Heart left ventricle (tissue), 13 donors: ENCODE measurements around the gene MAML3.

Experiments
- POLR2A ChIP-seq, 2 donors: fragments of 450-650 bp; IDR thresholded peaks; one replicate each; pipeline ENCODE4 v1.6.1; 2017; ENCODE audit warnings: antibody characterized with exemption in 2 of 2, mild to moderate bottlenecking in 2 of 2, moderate library complexity in 2 of 2
- TF ChIP-seq, protein P1 (sequence below), 12 donors: fragments of 200-600 bp; sonication (generic) in 4 of 12; IDR thresholded peaks; one replicate each; pipeline versions ENCODE4 v1.5.0 to v1.8.0; 2018 to 2022; ENCODE audit warnings: antibody characterized with exemption in 12 of 12, mild to moderate bottlenecking in 5 of 12
- donor health status: ischemic (EF 13 %, LVEDD 7.1; RV severe dilation, severe dysfunction).
- donor health status: DM: no; HTN: yes; CAD: no.
- donor health status: DM: no; HTN: no; CAD: no.
- donor health status: ischemic (EF 25% LVEDD 6.9; RV normal size, moderate dysfunction).
- donor health status: ischemic (EF 25% LVEDD 5.7; RV mildly dilated, moderate dysfunction).
- donor health status: ischemic (EF 35%, LVEDD 5.7; RV mildly dilated, moderate dysfunction).
- donor health status: nonischemic (EF 11% LVEDD 7.7; RV severe dilation, severe dysfunction).
- donor health status: DM: yes; HTN: yes; CAD: no.
- donor health status: PGD.
- donor health status: ischemic (EF 29% LVEDD 5.4; RV normal size, mild dysfunction).
- donor health status: nonischemic (EF 23%, LVEDD 6.1; RV moderate dilation, normal function).

DNA sequence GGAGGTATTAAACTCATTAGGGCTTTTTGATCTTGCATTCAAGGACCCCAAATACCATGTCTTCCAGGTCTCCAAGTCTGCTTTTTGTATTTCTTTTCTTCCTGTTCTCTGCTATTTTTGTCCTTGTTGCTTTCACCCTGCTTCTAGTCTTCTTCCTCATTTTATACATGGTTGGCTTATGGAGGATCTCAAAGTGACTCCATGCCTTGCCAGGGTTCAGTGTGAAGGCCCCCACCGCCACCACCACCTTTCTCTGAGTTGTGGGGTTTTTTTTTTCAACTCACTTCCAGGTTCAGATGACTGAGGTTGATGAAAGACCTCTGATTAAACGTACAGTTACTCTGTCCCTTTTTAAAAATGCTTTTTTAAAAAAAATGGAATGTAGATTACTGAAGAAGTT lies 96.3 kb downstream of the MAML3 start:
- TF ChIP-seq, protein P1, sequence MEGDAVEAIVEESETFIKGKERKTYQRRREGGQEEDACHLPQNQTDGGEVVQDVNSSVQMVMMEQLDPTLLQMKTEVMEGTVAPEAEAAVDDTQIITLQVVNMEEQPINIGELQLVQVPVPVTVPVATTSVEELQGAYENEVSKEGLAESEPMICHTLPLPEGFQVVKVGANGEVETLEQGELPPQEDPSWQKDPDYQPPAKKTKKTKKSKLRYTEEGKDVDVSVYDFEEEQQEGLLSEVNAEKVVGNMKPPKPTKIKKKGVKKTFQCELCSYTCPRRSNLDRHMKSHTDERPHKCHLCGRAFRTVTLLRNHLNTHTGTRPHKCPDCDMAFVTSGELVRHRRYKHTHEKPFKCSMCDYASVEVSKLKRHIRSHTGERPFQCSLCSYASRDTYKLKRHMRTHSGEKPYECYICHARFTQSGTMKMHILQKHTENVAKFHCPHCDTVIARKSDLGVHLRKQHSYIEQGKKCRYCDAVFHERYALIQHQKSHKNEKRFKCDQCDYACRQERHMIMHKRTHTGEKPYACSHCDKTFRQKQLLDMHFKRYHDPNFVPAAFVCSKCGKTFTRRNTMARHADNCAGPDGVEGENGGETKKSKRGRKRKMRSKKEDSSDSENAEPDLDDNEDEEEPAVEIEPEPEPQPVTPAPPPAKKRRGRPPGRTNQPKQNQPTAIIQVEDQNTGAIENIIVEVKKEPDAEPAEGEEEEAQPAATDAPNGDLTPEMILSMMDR (IDR thresholded peaks at IDR 0.05): no peak
- no peak for TF ChIP-seq POLR2A (IDR thresholded peaks at IDR 0.05)
